GM20000 (cell line): ENCODE data around the gene AGBL2.
"Not testable (repeated sequence)": the region's sequence is repeated elsewhere in the genome, so short reads cannot be mapped to it uniquely, and the experiment has no call there.

Experiments
- DNase-seq: peaks from one replicate; pipeline ENCODE4 v3.0.0; 2012; ENCODE audit warnings: low spot score
- TF ChIP-seq, protein P1 (sequence below): IDR thresholded peaks from 2 replicates; pipeline ENCODE4 v1.5.1; 2012; ENCODE audit warnings: mild to moderate bottlenecking, control low read depth; ENCODE audit errors: extremely low read depth, missing control alignments

The AGBL2 gene, protein sequence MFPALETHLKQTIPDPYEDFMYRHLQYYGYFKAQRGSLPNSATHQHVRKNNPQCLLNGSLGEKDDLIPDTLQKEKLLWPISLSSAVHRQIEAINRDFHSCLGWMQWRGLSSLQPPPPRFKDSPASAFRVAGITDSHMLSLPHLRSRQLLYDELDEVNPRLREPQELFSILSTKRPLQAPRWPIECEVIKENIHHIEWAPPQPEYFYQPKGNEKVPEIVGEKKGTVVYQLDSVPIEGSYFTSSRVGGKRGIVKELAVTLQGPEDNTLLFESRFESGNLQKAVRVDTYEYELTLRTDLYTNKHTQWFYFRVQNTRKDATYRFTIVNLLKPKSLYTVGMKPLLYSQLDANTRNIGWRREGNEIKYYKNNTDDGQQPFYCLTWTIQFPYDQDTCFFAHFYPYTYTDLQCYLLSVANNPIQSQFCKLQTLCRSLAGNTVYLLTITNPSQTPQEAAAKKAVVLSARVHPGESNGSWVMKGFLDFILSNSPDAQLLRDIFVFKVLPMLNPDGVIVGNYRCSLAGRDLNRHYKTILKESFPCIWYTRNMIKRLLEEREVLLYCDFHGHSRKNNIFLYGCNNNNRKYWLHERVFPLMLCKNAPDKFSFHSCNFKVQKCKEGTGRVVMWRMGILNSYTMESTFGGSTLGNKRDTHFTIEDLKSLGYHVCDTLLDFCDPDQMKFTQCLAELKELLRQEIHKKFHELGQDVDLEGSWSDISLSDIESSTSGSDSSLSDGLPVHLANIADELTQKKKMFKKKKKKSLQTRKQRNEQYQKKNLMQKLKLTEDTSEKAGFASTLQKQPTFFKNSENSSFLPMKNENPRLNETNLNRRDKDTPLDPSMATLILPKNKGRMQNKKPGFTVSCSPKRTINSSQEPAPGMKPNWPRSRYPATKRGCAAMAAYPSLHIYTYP

DNA sequence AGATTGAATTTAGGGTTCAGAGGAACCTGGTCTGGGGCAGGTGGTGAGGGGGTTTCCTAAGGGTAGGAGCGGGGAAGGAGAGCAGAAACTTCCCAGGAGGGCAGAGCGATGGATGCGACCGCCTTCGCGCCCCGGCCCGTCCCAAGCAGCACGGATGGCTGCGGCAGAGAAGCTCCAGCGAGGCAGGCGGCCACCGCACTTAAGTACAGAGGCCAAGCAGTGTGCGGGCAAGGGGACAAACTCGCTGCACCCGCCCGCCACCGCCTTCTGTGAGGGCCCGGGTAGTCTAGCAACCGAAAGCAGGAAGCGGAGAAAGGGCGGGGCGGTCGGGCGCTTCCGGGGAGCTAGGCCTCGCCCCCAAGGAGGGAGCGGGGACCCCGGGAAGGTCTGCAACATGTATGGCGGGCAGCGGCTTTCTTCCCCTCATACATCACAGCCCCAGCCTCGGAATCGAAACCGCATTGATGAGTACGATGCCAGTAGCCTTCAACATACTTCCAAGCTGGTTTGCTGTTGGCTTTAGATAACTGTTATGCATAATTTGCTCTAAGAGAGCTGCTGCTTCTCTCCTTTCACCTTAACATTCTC lies at the start of gene AGBL2:
Gene AGBL2, minus strand, starts transcription at position 288 of the 588 bp plus-strand sequence. CDS start 719 bp downstream, outside the sequence.
- TF ChIP-seq, protein P1, sequence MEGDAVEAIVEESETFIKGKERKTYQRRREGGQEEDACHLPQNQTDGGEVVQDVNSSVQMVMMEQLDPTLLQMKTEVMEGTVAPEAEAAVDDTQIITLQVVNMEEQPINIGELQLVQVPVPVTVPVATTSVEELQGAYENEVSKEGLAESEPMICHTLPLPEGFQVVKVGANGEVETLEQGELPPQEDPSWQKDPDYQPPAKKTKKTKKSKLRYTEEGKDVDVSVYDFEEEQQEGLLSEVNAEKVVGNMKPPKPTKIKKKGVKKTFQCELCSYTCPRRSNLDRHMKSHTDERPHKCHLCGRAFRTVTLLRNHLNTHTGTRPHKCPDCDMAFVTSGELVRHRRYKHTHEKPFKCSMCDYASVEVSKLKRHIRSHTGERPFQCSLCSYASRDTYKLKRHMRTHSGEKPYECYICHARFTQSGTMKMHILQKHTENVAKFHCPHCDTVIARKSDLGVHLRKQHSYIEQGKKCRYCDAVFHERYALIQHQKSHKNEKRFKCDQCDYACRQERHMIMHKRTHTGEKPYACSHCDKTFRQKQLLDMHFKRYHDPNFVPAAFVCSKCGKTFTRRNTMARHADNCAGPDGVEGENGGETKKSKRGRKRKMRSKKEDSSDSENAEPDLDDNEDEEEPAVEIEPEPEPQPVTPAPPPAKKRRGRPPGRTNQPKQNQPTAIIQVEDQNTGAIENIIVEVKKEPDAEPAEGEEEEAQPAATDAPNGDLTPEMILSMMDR, result no peak
- peak; percentile 86 for DNase-seq

DNA sequence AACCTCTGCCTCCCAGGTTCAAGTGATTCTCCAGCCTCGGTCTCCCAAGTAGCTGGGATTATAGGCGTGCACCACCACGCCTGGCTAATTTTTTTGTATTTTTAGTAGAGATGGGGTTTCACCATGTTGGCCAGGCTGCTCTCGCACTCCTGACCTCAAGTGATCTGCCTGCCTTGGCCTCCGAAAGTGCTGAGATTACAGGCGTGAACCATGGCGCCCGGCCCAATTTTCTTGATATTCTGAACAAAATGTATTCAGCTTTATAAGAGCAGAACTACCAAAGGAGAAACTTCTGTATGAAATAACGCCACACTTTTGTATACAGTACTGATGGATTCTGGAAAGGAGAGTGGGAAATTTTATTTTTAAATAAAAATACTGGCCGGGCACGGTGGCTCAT lies 44.1 kb upstream of the AGBL2 start:
- DNase-seq, result not testable (repeated sequence)

DNA sequence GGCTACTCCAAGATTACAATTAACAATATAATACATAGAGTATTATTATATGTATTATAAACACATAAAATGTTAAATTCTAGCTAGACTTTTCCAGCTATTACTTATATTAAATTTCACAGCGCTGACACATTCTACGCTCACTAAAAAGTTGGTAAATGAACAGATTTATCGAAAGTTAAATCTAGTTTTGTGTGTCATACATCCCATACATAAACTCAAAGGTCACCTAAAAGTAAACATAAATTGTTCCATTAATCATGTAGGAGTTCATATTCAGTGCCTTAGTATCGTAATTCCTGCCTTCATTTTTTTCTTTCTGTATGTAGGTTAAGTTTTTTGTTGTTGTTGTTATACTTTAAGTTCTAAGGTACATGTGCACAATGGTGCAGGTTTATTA lies 41.0 kb upstream of the AGBL2 start:
- TF ChIP-seq, protein P1, result no peak

DNA sequence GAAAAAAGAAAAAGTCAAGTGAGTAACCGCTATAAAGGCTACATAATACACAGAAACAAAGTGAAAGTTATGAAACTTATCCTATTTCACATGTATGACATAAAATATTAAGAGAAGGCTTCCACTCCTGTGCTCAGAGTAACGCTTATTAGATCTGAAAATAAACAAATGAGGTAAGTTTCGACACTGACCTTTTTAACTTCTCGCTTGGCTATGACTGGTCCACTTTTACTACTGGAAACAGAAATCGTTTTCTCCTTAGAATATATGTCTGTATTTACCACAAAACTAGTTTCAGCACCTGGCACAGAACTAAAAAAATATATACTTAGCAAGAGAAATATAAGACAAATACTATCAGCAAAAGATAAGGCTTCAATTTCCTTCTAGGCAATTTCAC lies 35.6 kb upstream of the AGBL2 start:
- no peak for DNase-seq
- TF ChIP-seq, protein P1, result no peak

More for the DNA sequence above, 41.0 kb upstream of the AGBL2 start:
- no peak for DNase-seq

DNA sequence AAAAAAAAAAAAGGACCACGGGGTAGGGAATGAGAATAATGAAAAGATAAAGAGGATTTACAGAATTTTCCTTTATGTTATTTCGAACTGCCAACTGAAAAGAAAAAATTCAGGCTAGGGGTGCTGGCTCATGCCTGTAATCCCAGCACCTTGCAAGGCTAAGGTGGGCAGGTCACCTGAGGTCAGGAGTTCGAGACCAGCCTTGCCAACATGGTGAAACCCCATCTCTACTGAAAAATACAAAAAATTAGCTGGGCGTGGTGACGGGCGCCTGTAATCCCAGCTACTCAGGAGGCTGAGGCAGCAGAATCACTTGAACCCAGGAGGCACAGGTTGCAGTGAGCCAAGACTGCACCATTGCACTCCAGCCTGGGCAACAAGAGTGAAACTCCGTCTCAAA lies 27.3 kb upstream of the AGBL2 start:
- not testable (repeated sequence) for DNase-seq

DNA sequence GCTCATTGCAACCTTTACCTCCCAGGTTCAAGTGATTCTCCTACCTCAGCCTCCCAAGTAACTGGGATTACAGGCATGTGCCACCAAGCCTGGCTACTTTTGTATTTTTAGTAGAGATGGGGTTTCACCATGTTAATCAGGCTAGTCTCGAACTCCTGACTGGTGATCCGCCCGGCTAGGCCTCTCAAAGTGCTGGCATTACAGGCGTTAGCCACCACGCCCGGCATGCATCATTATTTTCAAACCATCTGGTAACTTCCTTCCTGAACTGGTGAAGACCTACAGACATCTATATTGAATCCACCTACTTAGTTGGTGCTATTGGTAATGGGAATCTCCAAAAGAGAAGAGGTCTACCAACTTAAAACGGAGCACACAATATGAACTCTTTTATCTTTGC lies 22.6 kb upstream of the AGBL2 start:
- not testable (repeated sequence) for DNase-seq

DNA sequence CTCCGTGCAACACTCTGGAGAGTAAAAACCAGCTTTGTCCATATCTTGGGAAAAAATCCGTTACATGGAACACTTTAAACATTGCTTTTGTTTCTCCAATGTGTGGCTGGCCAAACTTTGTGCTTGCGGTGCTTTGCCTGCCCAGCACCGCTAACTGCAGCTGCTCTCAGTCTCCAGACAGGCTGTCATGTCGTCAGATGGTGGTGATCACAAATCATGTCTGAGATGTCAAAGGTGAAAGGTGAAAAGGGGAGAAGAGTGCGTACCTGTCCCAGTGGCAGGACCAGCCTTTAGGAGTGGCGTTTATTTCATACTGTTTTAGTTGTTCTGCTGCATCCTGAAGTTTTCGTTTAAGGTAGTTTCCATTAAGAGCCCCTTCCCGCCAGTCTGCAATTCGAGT lies 17.1 kb upstream of the AGBL2 start:
- TF ChIP-seq, protein P1, result no peak

DNA sequence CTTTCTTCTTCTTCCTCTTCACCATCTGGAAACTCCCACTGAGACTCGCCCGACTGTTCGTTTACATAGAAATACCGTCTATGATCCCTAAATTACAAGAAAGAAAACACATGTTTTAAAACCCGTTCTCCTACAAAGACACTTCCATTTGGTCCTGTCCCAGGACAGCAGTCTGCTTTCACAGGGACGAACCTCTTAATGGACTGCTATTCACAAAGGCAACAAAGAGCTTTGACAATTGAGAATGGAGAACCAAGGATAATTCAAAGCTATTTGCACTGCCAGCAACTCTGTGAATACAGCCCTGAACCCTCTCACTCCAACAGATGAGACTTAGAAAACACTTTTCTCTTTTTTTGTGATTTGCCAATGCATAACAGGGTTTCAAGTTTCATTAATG lies 16.3 kb upstream of the AGBL2 start:
- TF ChIP-seq, protein P1, result no peak
- DNase-seq, result no peak

More for the DNA sequence above, 17.1 kb upstream of the AGBL2 start:
- DNase-seq, result no peak
